ENCODE measurements around the gene SFT2D3. TPM values are rescaled to one million over a fixed set of nuclear protein-coding genes. Genes with fewer than 3 reads are reported as not detected.

Gene SFT2D3
- total RNA-seq, 1 donor from 2014 or later: 5.0 TPM

DNA sequence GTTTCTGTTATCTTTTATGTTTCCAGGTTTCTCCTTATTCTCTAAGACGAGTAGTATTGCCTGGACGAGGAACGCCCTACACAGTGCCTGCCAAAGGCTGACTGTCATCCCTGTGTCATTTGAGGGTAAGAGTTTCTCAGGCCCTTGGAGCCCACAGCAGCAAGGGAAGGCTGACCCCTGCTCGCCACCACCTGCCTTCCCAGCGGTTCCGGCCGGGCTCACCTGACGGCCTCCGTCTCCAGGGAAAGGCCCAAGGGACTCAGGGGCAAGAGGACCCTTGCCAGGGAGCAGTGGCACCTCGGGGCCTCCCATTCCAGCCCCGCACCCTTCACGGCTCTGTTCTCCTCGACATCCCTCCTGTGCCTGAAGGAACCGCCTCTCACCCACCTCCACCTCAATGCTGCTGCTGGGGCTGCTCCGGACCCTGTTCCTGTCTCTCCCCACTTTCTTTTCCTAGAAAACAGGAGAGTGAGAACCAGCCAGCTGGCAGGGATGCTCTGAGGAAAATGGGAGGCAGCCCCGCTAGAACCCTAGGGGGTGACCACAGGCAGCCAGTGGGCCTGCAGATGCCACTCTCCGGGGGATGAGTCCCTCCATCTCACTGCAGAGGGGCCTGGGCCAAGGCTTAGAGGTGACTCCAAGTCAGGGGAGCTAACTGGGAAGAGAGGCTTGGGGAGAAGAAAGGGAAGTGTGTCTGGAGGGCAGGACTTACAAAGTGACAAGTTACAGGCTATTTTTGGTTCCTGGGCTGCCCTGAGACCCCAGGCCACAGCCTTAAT, 27.8 kb upstream of the SFT2D3 start:
- no peaks in the 10 kb centered on the region for H3K36me3 ChIP-seq (ENCODE audit: control insufficient read depth, insufficient read depth, low read length)
- no peak for DNase-seq (ENCODE audit: low read depth)
- TF ChIP-seq, protein P1, sequence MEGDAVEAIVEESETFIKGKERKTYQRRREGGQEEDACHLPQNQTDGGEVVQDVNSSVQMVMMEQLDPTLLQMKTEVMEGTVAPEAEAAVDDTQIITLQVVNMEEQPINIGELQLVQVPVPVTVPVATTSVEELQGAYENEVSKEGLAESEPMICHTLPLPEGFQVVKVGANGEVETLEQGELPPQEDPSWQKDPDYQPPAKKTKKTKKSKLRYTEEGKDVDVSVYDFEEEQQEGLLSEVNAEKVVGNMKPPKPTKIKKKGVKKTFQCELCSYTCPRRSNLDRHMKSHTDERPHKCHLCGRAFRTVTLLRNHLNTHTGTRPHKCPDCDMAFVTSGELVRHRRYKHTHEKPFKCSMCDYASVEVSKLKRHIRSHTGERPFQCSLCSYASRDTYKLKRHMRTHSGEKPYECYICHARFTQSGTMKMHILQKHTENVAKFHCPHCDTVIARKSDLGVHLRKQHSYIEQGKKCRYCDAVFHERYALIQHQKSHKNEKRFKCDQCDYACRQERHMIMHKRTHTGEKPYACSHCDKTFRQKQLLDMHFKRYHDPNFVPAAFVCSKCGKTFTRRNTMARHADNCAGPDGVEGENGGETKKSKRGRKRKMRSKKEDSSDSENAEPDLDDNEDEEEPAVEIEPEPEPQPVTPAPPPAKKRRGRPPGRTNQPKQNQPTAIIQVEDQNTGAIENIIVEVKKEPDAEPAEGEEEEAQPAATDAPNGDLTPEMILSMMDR (IDR thresholded peaks at IDR 0.05; ENCODE audit: insufficient read depth, low read length, severe bottlenecking): no peak
- peaks cover 30% of the 10 kb centered on the region for H3K27me3 ChIP-seq (ENCODE audit: control insufficient read depth, insufficient read depth, low read length)
- no peak for FAIRE-seq
- no peak overlapping the region for H3K4me3 ChIP-seq (ENCODE audit: low read depth, low read length)

DNA sequence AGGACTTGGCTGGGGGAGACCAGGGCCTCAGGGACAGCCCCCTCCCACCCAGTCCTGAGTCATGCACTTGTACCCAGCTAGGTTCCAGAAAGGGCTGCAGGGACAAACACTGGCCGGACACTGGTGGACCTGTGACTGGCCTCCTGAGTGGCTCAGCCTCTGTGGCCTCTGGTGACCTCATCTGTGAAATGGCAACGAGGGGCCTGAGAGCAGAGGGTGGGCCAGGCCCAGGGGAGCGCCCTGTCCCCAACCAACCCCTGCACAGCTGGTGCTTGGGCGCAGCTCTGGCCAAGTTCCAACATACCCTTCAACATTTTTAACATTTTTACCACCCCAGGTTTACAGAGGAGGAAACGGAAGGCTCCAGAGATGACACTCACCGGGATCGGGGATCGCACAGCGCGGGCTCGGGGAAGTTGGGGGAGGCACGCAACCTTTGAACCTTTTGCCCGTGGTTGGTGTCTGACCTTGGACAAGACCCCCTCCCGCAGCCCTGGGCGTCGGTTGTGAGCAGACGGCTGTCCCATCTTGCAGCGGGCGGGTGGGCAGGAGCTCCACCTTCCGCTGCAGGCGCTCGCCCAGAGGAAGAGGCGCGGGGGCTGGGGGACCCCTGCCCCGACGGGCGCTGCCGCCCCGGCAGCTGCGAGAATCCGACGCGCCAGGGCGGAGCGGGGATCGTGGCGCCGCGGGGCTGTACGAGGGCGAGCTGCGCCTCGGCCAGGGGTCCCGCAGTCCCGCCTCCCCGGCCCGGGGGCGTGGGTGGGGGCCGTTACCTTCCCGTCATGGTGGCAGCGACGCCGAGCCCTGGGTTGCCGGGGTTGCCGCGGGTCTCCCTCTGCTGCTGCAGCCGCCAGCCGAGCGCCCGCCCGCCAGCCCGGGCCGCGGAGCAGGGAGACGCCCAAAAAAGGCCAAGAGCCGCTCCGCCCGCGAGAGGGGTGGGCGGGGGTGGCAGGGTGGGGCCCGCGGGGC, 26.8 kb upstream of the SFT2D3 start:
- peaks cover 32% of the 10 kb centered on the region for H3K27me3 ChIP-seq (ENCODE audit: control insufficient read depth, insufficient read depth, low read length)
- FAIRE-seq (no peak), DNase-seq (ENCODE audit: low read depth) (no peak)
- H3K4me3 ChIP-seq (ENCODE audit: low read depth, low read length): peak overlapping the region; percentile 25
- H3K36me3 ChIP-seq (ENCODE audit: control insufficient read depth, insufficient read depth, low read length): no peaks in the 10 kb centered on the region
- TF ChIP-seq, protein P1 (IDR thresholded peaks at IDR 0.05; ENCODE audit: insufficient read depth, low read length, severe bottlenecking): no peak

DNA sequence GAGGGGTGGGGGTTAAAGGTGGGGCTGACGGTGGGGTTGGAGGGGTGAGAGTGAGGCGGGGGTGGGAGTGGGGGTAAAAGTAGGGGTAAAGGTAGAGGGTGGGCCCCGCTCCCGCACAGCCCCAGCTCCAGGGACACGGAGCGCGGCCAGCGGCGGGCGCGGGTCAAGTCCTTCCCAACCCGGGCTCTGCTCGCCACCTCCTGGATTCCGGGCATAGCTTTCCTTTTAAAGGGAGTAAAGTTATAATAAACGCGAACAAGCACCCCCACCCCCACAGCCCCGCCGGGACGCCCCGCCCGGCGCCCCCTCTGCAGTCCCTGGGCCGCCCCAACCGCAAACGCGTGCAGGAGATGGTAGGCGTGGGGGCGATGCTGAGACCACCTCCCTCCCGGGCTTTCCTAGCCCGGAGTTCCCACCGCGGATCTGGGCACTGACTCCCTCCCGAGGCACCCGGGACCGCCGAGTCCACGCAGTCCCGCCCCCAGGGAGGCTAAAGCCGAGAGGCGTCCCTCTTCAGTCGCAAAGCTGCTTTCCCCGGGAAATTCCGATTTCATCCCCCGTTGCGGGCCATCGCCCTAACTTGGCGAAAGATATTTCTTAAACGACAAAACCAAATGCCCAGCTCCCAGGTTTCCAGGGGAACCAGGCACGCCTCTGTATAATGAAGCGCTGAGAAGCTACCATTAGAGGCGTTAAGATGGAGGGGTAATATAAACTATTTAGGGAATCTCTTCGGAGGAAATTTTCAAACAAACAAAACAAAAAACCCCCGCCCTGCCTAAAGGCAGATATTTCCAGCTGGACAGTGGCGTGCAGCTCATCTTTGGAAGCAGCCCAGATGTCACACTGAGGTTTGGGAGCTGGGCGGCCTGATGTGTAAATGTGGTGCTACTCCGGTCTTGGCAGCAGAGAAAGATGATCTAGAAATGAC, 25.7 kb upstream of the SFT2D3 start, which contains the start of gene LIMS2:
LIMS2 (minus strand) TSS at position 200 of the 931 bp plus-strand sequence. CDS start 506 bp downstream, outside the sequence.
- no peak for DNase-seq (ENCODE audit: low read depth)
- H3K4me3 ChIP-seq (ENCODE audit: low read depth, low read length): peak within 1 kb of the TSS; percentile 25
- no peak for FAIRE-seq
- peaks cover 32% of the 10 kb centered on the region for H3K27me3 ChIP-seq (ENCODE audit: control insufficient read depth, insufficient read depth, low read length)
- H3K36me3 ChIP-seq (ENCODE audit: control insufficient read depth, insufficient read depth, low read length): no peaks in the 10 kb centered on the region
- TF ChIP-seq, protein P1 (IDR thresholded peaks at IDR 0.05; ENCODE audit: insufficient read depth, low read length, severe bottlenecking): no peak

DNA sequence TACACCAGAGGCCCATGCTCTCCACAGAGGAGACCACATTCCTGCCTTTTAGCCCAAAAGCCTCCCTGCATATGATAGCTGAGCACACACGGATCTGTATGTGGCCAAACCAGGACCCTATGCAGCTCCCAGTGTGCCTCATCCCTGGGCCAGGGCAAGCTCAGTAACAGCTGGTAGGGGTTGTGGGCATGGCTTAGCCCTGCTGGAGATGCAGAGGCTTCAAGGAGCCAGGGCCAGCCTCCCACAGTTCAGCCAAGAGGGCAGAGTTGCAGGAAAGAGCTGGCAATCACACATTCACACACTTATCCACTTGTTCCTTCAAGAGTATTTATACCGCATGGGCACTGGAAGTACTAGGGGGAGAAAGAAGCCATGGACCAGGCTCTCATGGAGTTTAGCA, 24.4 kb upstream of the SFT2D3 start:
- peaks cover 32% of the 10 kb centered on the region for H3K27me3 ChIP-seq (ENCODE audit: control insufficient read depth, insufficient read depth, low read length)
- no peak for DNase-seq (ENCODE audit: low read depth)

More for the DNA sequence above, 24.4 kb upstream of the SFT2D3 start:
- no peak for FAIRE-seq
- Histone ChIP-seq H3K4me3 (ENCODE audit: low read depth, low read length) (no peak overlapping the region), H3K36me3 (ENCODE audit: control insufficient read depth, insufficient read depth, low read length) (no peaks in the 10 kb centered on the region)
- TF ChIP-seq, protein P1 (IDR thresholded peaks at IDR 0.05; ENCODE audit: insufficient read depth, low read length, severe bottlenecking): no peak

Measured in bronchial epithelial cell (primary cell).